Chondrocyte (in vitro differentiated cells): ENCODE measurements around the gene UBL3. TPM values are rescaled to one million over a fixed set of nuclear protein-coding genes. Genes with fewer than 3 reads are reported as not detected.

Experiments
- DNase-seq: peaks from one replicate; pipeline ENCODE4 v3.0.0; 2021; ENCODE audit warnings: mixed read lengths, low spot score
- H3K27ac Mint-ChIP-seq: one replicate; pipeline ENCODE4 v1.8.0; 2021; ENCODE audit warnings: mild to moderate bottlenecking, moderate library complexity, mixed read lengths; ENCODE audit not compliant: unreplicated experiment
- H3K27me3 Mint-ChIP-seq: 2 replicates; pipeline ENCODE4 v1.8.0; 2021; ENCODE audit warnings: low read depth, mixed read lengths
- H3K36me3 Mint-ChIP-seq: 2 replicates; pipeline ENCODE4 v1.8.0; 2021; ENCODE audit warnings: low read depth, mixed read lengths
- H3K4me1 Mint-ChIP-seq: 2 replicates; pipeline ENCODE4 v1.8.0; 2021; ENCODE audit warnings: low read depth, mild to moderate bottlenecking, mixed read lengths
- H3K4me3 Mint-ChIP-seq: one replicate; pipeline ENCODE4 v1.8.0; 2021; ENCODE audit warnings: mild to moderate bottlenecking, moderate library complexity, mixed read lengths; ENCODE audit not compliant: unreplicated experiment
- H3K9me3 Mint-ChIP-seq: 2 replicates; pipeline ENCODE4 v1.8.0; 2021; ENCODE audit warnings: low read depth, mixed read lengths
- total RNA-seq: library from RNA; stranded (reverse); gene quantifications from 3 replicates; pipeline ENCODE4 v1.2.1, GENCODE V29; 2021
- TF ChIP-seq, protein P1 (sequence below): fragments of 200-600 bp; sonication (generic); IDR thresholded peaks from 2 replicates; pipeline ENCODE4 v1.5.0; 2021; ENCODE audit warnings: antibody characterized with exemption, mild to moderate bottlenecking, moderate library complexity

UBL3 gene
- total RNA-seq, 1 donor from 2014 or later: 21.3 TPM

DNA sequence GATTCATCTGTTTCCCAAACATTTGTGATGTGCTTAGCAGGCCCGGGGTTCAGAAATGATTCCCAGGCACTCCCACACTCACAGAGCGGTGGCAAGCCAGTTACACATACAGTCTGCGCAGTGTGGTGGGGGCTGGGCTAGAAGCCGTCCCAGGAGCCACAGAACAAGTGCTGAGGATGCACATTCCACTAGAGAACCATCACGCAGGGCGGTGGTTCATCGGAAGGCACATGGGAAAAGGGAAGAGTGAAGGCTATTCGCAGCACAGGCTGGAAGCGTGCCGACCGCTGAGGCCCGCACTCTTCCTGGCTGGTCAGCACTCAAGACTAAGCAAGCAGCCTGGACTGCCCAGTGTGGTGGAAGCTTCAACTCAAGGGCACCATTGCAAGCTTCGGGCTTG, 128.7 kb downstream of the UBL3 start:
- DNase-seq: no peak

DNA sequence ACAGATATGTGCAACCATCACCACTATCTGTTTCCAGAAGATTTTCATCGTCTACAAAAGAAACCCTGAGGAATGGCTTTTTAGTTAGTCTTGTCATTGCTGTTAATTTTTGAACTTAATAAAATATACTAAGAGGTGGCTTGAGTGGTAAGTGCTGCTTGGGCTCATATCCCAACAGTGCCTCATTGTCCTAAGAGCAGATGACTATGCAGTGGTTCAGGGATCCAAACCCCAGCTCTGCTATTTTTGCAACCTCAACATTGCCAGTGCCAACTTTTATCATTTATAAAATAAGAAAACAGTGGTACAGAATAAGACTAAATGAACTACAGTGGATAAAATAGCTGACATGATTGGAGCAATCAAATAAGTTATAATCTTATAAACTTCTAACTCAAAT, 131.7 kb downstream of the UBL3 start:
- H3K9me3 Mint-ChIP-seq: no peaks in the 10 kb centered on the region
- TF ChIP-seq, protein P1, sequence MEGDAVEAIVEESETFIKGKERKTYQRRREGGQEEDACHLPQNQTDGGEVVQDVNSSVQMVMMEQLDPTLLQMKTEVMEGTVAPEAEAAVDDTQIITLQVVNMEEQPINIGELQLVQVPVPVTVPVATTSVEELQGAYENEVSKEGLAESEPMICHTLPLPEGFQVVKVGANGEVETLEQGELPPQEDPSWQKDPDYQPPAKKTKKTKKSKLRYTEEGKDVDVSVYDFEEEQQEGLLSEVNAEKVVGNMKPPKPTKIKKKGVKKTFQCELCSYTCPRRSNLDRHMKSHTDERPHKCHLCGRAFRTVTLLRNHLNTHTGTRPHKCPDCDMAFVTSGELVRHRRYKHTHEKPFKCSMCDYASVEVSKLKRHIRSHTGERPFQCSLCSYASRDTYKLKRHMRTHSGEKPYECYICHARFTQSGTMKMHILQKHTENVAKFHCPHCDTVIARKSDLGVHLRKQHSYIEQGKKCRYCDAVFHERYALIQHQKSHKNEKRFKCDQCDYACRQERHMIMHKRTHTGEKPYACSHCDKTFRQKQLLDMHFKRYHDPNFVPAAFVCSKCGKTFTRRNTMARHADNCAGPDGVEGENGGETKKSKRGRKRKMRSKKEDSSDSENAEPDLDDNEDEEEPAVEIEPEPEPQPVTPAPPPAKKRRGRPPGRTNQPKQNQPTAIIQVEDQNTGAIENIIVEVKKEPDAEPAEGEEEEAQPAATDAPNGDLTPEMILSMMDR: no peak
- H3K4me3 Mint-ChIP-seq: no peak overlapping the region
- H3K27me3 Mint-ChIP-seq: peaks cover 12% of the 10 kb centered on the region
- DNase-seq: no peak
- H3K27ac Mint-ChIP-seq: no peak overlapping the region
- peaks cover 4% of the 10 kb centered on the region for H3K4me1 Mint-ChIP-seq
- no peaks in the 10 kb centered on the region for H3K36me3 Mint-ChIP-seq

More for the DNA sequence above, 128.7 kb downstream of the UBL3 start:
- TF ChIP-seq, protein P1: no peak
- Mint-ChIP-seq H3K27ac (no peak overlapping the region), H3K9me3 (peaks cover 11% of the 10 kb centered on the region), H3K27me3 (peaks cover 12% of the 10 kb centered on the region), H3K4me1 (no peaks in the 10 kb centered on the region), H3K4me3 (no peak overlapping the region), H3K36me3 (peaks cover 4% of the 10 kb centered on the region)

DNA sequence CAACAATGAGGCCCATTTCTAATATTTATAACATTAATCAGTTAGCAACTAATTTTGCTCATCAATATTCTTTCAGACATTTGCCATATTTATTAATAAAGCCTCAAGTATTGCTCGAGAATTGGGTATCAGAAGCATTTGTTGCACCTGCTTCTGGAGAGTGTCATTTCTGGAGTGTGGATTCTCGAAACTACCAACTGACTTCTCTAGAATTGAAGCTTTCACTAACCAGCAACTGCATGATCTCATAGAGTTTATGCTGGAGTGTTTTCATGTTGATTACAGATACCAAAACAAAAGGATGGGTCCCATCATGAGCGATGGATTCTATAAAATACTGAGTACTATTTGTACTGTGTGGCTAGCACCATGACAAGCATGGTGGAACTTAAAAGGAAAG, 133.9 kb downstream of the UBL3 start:
- H3K27me3 Mint-ChIP-seq: peaks cover 12% of the 10 kb centered on the region
- no peak overlapping the region for H3K27ac Mint-ChIP-seq
- H3K36me3 Mint-ChIP-seq: peaks cover 1% of the 10 kb centered on the region
- DNase-seq: no peak
- no peaks in the 10 kb centered on the region for H3K9me3 Mint-ChIP-seq
- TF ChIP-seq, protein P1: no peak
- H3K4me3 Mint-ChIP-seq: no peak overlapping the region
- H3K4me1 Mint-ChIP-seq: peaks cover 4% of the 10 kb centered on the region
